Measurements from ENCODE around the gene ZC3H7B. TPM values are rescaled to one million over a fixed set of nuclear protein-coding genes. Genes with fewer than 3 reads are reported as not detected.
A peak's percentile ranks its signal among the peaks of the same experiment; 100 is the strongest.

The ZC3H7B gene
- total RNA-seq, 2 experiments from 2014 or later, result 41.7 to 43.4 TPM

DNA sequence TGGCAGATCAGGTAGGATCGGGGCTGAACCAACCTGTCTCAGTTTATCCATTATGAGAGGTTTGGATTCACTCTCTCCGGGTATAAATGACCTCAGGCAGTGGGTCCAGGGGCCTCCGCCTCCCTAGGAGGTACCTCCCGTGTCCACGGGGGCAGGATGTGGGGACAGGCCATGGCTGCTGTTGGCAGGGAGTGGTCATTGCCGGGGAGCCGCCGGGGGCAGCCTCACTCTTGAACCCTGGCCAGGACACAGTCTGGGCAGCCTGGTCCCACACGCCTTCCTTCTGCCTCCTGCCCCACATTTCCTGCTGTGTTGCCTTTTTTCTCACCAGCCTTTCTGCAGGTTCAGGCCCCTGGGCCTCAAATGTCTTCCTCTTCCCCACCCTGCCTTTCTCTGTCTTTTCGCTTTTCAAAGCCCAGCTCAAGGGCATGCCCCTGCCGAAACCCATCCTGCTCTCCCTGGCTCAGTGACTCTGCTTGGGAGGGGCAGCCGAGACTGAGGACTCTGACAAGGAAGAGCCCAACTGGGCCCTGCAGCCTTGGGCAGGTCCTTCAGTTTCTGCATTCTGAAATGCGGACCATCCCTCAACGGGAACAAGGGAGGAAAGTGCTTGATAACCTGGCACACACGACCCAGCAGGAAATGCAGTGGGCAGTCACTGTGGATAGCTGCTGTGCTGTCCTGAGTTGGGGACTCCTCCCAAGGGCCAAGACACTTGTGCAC lies 31.1 kb downstream of the ZC3H7B start:
- no peak overlapping the region for H3K4me3 Mint-ChIP-seq
- H3K9me3 Mint-ChIP-seq (ENCODE audit: low read depth), result no peaks in the 10 kb centered on the region
- H3K27me3 Mint-ChIP-seq, result no peaks in the 10 kb centered on the region
- H3K27ac Mint-ChIP-seq, result no peak overlapping the region
- no peak for DNase-seq
- H3K36me3 Mint-ChIP-seq (ENCODE audit: low read depth), result peaks cover 18% of the 10 kb centered on the region
- ATAC-seq, result no peak
- ChIA-PET POLR2A (no interaction called here), CTCF (no interaction called here)
- intact Hi-C loops (cut with DNase I, micrococcal nuclease), result no loop called here
- peaks cover 8% of the 10 kb centered on the region for H3K4me1 Mint-ChIP-seq

DNA sequence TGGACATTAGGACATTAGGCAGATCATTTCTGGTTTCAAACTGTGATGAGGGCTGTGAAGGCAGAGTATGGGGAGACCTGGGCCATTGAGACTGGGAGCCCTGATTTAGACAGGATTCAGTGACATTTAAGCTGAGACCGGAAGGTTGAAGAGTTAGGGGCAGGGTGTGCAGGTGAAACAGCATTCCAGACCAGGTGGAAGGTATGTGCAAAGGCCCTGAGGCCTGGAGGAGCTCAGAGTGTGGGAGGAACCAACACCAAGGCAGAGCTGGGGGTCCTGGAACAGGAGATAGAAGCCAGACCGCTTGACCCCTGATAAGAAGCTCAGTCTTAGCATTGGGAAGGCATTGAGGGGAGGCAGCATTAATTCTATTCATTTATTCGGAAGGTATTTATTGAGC lies 32.5 kb downstream of the ZC3H7B start:
- intact Hi-C loops (cut with DNase I, micrococcal nuclease), result no loop called here
- H3K4me1 Mint-ChIP-seq, result peaks cover 8% of the 10 kb centered on the region
- H3K4me3 Mint-ChIP-seq, result no peak overlapping the region
- no peak for ATAC-seq
- ChIA-PET POLR2A (no interaction called here), CTCF (interaction anchor here (0.5 to 1.1 kb wide), 3 partner anchors 11 to 193 kb away, joined by 3 read pairs; no protein-coding TSS in a partner anchor)
- no peaks in the 10 kb centered on the region for H3K9me3 Mint-ChIP-seq (ENCODE audit: low read depth)
- no peak overlapping the region for H3K27ac Mint-ChIP-seq
- DNase-seq, result no peak
- H3K36me3 Mint-ChIP-seq (ENCODE audit: low read depth), result peaks cover 13% of the 10 kb centered on the region
- H3K27me3 Mint-ChIP-seq, result no peaks in the 10 kb centered on the region

- H3K4me1 Mint-ChIP-seq, result peaks cover 8% of the 10 kb centered on the region
- ChIA-PET POLR2A (no interaction called here), CTCF (interaction anchor here (0.5 to 1.1 kb wide), 3 partner anchors 11 to 192 kb away, joined by 3 read pairs; no protein-coding TSS in a partner anchor)
- DNase-seq (no peak), ATAC-seq (no peak)
- intact Hi-C loops (cut with DNase I, micrococcal nuclease), result no loop called here
- no peak overlapping the region for H3K4me3 Mint-ChIP-seq
- H3K9me3 Mint-ChIP-seq (ENCODE audit: low read depth), result no peaks in the 10 kb centered on the region
- H3K27me3 Mint-ChIP-seq, result no peaks in the 10 kb centered on the region
- peaks cover 13% of the 10 kb centered on the region for H3K36me3 Mint-ChIP-seq (ENCODE audit: low read depth)
- H3K27ac Mint-ChIP-seq, result no peak overlapping the region
Measured at GRCh38 chr22:41334215-41334614, 32.9 kb downstream of the ZC3H7B start.

GRCh38 chr22:41334951-41335635 lies 33.8 kb downstream of the ZC3H7B start:
- no peaks in the 10 kb centered on the region for H3K27me3 Mint-ChIP-seq
- ChIA-PET CTCF (no interaction called here), POLR2A (interaction anchor here (0.6 kb wide), 1 partner anchor 31 kb away, joined by 11 read pairs; no protein-coding TSS in a partner anchor)
- H3K9me3 Mint-ChIP-seq (ENCODE audit: low read depth), result no peaks in the 10 kb centered on the region
- intact Hi-C loops (cut with DNase I, micrococcal nuclease), result no loop called here
- DNase-seq, result no peak
- peaks cover 8% of the 10 kb centered on the region for H3K4me1 Mint-ChIP-seq
- H3K27ac Mint-ChIP-seq, result no peak overlapping the region
- no peak overlapping the region for H3K4me3 Mint-ChIP-seq
- H3K36me3 Mint-ChIP-seq (ENCODE audit: low read depth), result peaks cover 13% of the 10 kb centered on the region
- no peak for ATAC-seq

GRCh38 chr22:41338614-41339212 lies 37.4 kb downstream of the ZC3H7B start:
- ChIA-PET CTCF (interaction anchor here (0.6 kb wide), 1 partner anchor 992 kb away, joined by 4 read pairs; no protein-coding TSS in a partner anchor), POLR2A (no interaction called here)
- Mint-ChIP-seq H3K9me3 (ENCODE audit: low read depth) (no peaks in the 10 kb centered on the region), H3K27ac (no peak overlapping the region), H3K27me3 (no peaks in the 10 kb centered on the region), H3K4me1 (peaks cover 8% of the 10 kb centered on the region), H3K36me3 (ENCODE audit: low read depth) (peaks cover 8% of the 10 kb centered on the region), H3K4me3 (no peak overlapping the region)
- intact Hi-C loops (cut with DNase I, micrococcal nuclease), result no loop called here
- ATAC-seq, result no peak
- DNase-seq, result no peak

DNA sequence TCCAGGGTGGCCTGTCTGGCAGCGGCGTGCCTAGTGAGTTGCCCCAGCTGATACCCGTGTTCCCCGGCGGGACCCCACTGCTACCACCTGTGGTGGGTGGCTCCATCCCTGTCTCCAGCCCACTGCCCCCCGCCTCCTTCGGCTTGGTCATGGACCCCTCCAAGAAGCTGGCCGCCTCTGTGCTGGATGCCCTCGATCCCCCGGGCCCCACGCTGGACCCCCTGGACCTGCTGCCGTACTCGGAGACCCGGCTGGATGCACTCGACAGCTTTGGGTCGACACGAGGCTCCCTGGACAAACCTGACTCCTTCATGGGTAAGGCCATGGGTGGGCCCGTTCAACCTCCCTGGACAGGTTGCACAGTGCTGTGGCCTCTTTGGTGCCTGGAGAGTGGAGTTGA lies 38.5 kb downstream of the ZC3H7B start:
- Mint-ChIP-seq H3K27ac (no peak overlapping the region), H3K27me3 (no peaks in the 10 kb centered on the region), H3K4me1 (peaks cover 8% of the 10 kb centered on the region), H3K36me3 (ENCODE audit: low read depth) (peaks cover 15% of the 10 kb centered on the region), H3K9me3 (ENCODE audit: low read depth) (no peaks in the 10 kb centered on the region), H3K4me3 (no peak overlapping the region)
- DNase-seq (no peak), ATAC-seq (no peak)
- intact Hi-C loops (cut with DNase I, micrococcal nuclease), result no loop called here
- POLR2A ChIA-PET, result no interaction called here
- CTCF ChIA-PET, result interaction anchor here (0.6 kb wide), 1 partner anchor 14 kb away, joined by 3 read pairs; no protein-coding TSS in a partner anchor

DNA sequence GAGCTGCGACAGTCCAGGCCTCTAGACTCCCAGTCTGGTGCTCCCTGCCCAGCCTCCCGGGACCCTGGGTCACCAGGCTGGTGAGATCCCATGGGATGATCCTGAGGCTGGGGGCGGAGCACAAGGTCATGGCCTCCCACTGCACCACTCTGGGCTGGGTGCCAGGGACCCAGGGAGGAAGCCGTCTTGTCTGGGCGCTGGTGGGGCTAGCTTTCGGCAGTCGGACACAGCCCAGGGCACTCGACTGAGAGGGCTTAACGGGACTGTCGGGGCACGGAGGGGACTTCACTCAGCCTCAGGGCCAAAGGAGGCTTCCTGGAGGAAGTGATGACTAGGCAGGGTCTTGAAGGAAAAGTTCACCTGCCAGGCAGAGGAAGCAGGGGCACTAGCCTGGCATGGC lies 39.0 kb downstream of the ZC3H7B start:
- H3K27me3 Mint-ChIP-seq, result no peaks in the 10 kb centered on the region
- H3K4me3 Mint-ChIP-seq, result no peak overlapping the region
- ChIA-PET POLR2A (no interaction called here), CTCF (no interaction called here)
- DNase-seq, result no peak
- peaks cover 18% of the 10 kb centered on the region for H3K36me3 Mint-ChIP-seq (ENCODE audit: low read depth)
- intact Hi-C loops (cut with DNase I, micrococcal nuclease), result no loop called here
- no peak for ATAC-seq
- H3K9me3 Mint-ChIP-seq (ENCODE audit: low read depth), result no peaks in the 10 kb centered on the region
- peaks cover 7% of the 10 kb centered on the region for H3K4me1 Mint-ChIP-seq
- peak overlapping the region; percentile 13 for H3K27ac Mint-ChIP-seq

DNA sequence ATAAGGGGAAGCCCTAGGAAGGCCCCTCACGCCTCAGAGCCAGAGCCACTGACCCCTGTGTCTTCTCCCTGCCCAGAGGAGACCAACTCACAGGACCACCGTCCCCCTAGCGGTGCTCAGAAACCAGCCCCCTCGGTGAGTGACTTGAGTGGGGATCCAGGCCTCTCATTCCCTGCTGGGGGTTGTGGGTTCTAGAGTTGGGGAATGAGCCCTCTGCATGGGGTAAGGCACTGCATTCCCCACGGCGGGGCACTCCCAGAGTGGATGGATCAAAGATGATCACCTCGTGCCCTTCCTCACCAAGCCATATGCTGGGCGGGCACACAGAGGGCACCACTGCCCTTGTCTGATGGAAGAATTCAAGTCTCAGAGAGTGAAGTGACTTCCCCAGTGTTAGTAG lies 39.7 kb downstream of the ZC3H7B start:
- Mint-ChIP-seq H3K27ac (no peak overlapping the region), H3K4me3 (no peak overlapping the region), H3K4me1 (peaks cover under 1% of the 10 kb centered on the region), H3K36me3 (ENCODE audit: low read depth) (peaks cover 17% of the 10 kb centered on the region), H3K9me3 (ENCODE audit: low read depth) (no peaks in the 10 kb centered on the region), H3K27me3 (no peaks in the 10 kb centered on the region)
- DNase-seq, result no peak
- CTCF ChIA-PET, result no interaction called here
- no peak for ATAC-seq
- intact Hi-C loops (cut with DNase I, micrococcal nuclease), result no loop called here
- POLR2A ChIA-PET, result no interaction called here

GRCh38 chr22:41341990-41342389 lies 40.7 kb downstream of the ZC3H7B start:
- H3K36me3 Mint-ChIP-seq (ENCODE audit: low read depth), result peaks cover 20% of the 10 kb centered on the region
- DNase-seq (peak; percentile 44), ATAC-seq (peak; percentile 88)
- no peak overlapping the region for H3K4me3 Mint-ChIP-seq
- ChIA-PET CTCF (interaction anchor here (0.6 kb wide), 1 partner anchor 392 kb away, joined by 3 read pairs; no protein-coding TSS in a partner anchor), POLR2A (interaction anchor here (0.6 kb wide), 1 partner anchor 113 kb away, joined by 4 read pairs; no protein-coding TSS in a partner anchor)
- H3K4me1 Mint-ChIP-seq, result no peaks in the 10 kb centered on the region
- no peak overlapping the region for H3K27ac Mint-ChIP-seq
- intact Hi-C loops (cut with DNase I, micrococcal nuclease), result no loop called here
- no peaks in the 10 kb centered on the region for H3K9me3 Mint-ChIP-seq (ENCODE audit: low read depth)
- no peaks in the 10 kb centered on the region for H3K27me3 Mint-ChIP-seq

DNA sequence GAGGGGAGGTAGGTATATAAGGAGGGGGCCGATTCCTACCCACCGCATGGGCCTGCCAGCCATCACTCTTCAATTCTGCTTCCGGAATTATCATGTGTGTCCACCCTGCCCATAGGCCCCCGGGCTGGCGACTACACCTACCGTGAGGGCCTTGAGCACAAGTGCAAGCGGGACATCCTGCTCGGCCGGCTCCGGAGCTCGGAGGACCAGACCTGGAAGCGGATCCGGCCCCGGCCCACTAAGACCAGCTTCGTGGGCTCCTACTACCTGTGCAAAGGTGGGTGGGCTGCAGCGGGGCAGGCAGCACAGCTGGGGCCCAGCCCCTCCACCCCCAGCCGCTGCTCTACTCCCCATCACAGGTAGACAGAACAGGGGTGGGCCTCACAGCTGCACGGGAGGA lies 42.0 kb downstream of the ZC3H7B start:
- no peaks in the 10 kb centered on the region for H3K27me3 Mint-ChIP-seq
- no peak for DNase-seq
- CTCF ChIA-PET, result no interaction called here
- H3K4me1 Mint-ChIP-seq, result no peaks in the 10 kb centered on the region
- peaks cover 25% of the 10 kb centered on the region for H3K36me3 Mint-ChIP-seq (ENCODE audit: low read depth)
- H3K9me3 Mint-ChIP-seq (ENCODE audit: low read depth), result no peaks in the 10 kb centered on the region
- no peak overlapping the region for H3K4me3 Mint-ChIP-seq
- POLR2A ChIA-PET, result interaction anchor here (0.6 kb wide), 1 partner anchor 19 kb away, joined by 4 read pairs; no protein-coding TSS in a partner anchor
- no peak overlapping the region for H3K27ac Mint-ChIP-seq
- intact Hi-C loops (cut with DNase I, micrococcal nuclease), result no loop called here
- ATAC-seq, result no peak

DNA sequence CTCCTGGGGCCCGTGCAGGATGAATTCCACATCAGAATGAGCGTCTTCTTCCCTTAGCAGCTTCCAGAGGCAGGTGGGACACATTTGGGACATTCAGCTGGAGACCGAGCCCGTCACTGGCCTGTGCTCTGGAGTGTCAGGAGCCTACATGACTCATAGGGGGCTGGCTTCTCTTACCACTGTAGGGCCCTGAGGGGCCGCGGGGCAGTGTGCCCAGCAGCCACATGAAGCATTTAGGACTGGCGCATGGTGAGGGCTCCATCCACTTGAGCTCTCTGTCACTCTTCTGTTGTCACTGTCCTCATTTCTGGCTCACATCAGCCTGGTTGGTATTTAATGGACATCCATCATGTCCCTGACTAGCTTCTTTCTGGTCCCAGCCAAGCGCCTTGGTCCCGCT lies 42.4 kb downstream of the ZC3H7B start:
- intact Hi-C loops (cut with DNase I, micrococcal nuclease), result no loop called here
- no peaks in the 10 kb centered on the region for H3K4me1 Mint-ChIP-seq
- ChIA-PET POLR2A (interaction anchor here (0.6 kb wide), 1 partner anchor 18 kb away, joined by 4 read pairs; no protein-coding TSS in a partner anchor), CTCF (no interaction called here)
- no peak overlapping the region for H3K27ac Mint-ChIP-seq
- H3K36me3 Mint-ChIP-seq (ENCODE audit: low read depth), result peaks cover 25% of the 10 kb centered on the region
- no peaks in the 10 kb centered on the region for H3K9me3 Mint-ChIP-seq (ENCODE audit: low read depth)
- no peaks in the 10 kb centered on the region for H3K27me3 Mint-ChIP-seq
- no peak for DNase-seq
- no peak overlapping the region for H3K4me3 Mint-ChIP-seq
- ATAC-seq, result no peak
